ENCODE results near the gene CABLES1. TPM values are rescaled to one million over a fixed set of nuclear protein-coding genes. Genes with fewer than 3 reads are reported as not detected.

Gene CABLES1
- polyA plus RNA-seq, 1 donor (not counting 4 experiments of a cell fraction or from before 2014, with no cell fraction given), result 1.00 TPM

DNA sequence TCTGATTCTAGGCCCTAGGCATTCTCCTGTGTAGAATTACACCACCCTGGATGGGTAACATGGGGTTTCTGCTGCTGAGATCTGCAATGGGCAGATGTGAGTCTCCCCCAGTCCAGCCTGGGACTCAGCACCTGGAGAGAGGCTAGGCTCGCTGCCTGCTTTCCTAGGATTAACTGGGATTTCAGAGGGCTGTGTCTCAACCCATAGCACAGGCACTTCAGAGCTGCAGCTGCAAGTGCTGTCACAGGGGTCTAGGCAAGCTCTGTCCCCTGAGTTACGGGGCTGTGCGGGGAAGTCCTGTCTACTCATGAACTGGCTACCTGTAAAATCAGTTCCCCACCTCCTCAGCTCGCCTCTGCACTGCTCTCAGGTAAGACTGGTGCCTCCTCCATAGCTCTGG is 51.5 kb downstream of the CABLES1 start:
- H3K9ac ChIP-seq (ENCODE audit: control insufficient read depth, extremely low read depth, insufficient read depth, low read length), result no peak overlapping the region
- dilution Hi-C loops (cut with MboI; ENCODE audit: extremely low pct_ligation_motif_present, low sequenced_read_pairs), result no loop called here
- H3K36me3 ChIP-seq (ENCODE audit: control insufficient read depth in 2 of 2, extremely low read depth in 1 of 2, insufficient read depth in 2 of 2, low read length in 2 of 2), result no peaks in the 10 kb centered on the region
- H3K9me3 ChIP-seq (ENCODE audit: control insufficient read depth, low read depth, low read length), result no peaks in the 10 kb centered on the region
- no peak overlapping the region for H3K27ac ChIP-seq (ENCODE audit: control insufficient read depth, insufficient read depth, low read length)
- no peak for FAIRE-seq
- H3K9me1 ChIP-seq (ENCODE audit: control insufficient read depth, extremely low read depth, insufficient read depth, low read length), result no peaks in the 10 kb centered on the region
- H4K20me1 ChIP-seq (ENCODE audit: control insufficient read depth, extremely low read depth, insufficient read depth, low read length), result no peaks in the 10 kb centered on the region
- TF ChIP-seq, protein P1, sequence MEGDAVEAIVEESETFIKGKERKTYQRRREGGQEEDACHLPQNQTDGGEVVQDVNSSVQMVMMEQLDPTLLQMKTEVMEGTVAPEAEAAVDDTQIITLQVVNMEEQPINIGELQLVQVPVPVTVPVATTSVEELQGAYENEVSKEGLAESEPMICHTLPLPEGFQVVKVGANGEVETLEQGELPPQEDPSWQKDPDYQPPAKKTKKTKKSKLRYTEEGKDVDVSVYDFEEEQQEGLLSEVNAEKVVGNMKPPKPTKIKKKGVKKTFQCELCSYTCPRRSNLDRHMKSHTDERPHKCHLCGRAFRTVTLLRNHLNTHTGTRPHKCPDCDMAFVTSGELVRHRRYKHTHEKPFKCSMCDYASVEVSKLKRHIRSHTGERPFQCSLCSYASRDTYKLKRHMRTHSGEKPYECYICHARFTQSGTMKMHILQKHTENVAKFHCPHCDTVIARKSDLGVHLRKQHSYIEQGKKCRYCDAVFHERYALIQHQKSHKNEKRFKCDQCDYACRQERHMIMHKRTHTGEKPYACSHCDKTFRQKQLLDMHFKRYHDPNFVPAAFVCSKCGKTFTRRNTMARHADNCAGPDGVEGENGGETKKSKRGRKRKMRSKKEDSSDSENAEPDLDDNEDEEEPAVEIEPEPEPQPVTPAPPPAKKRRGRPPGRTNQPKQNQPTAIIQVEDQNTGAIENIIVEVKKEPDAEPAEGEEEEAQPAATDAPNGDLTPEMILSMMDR (optimal IDR thresholded peaks at IDR 0.05 in 1 of 3, IDR thresholded peaks at IDR 0.05 in 1 of 3, conservative IDR thresholded peaks at IDR 0.05 in 1 of 3; ENCODE audit: extremely low read depth in 1 of 3, insufficient read depth in 2 of 3, low read length in 3 of 3), result no peak
- no peak for TF ChIP-seq EZH2 (IDR thresholded peaks at IDR 0.05; ENCODE audit: low read length)
- H3K79me2 ChIP-seq (ENCODE audit: control insufficient read depth, insufficient read depth, low read length), result no peaks in the 10 kb centered on the region
- no peak overlapping the region for H3K4me3 ChIP-seq (ENCODE audit: control insufficient read depth in 2 of 3, extremely low read depth in 1 of 3, insufficient read depth in 2 of 3, low read depth in 1 of 3, low read length in 3 of 3)
- H3K4me2 ChIP-seq (ENCODE audit: control insufficient read depth, extremely low read depth, insufficient read depth, low read depth, low read length), result no peak overlapping the region
- H3K27me3 ChIP-seq (ENCODE audit: control insufficient read depth, extremely low read depth, insufficient read depth, low read length), result no peaks in the 10 kb centered on the region
- H2AFZ ChIP-seq (ENCODE audit: control insufficient read depth, low read length), result no peak overlapping the region
- DNase-seq (ENCODE audit: low read depth, low spot score), result no peak
- H3K4me1 ChIP-seq (ENCODE audit: control insufficient read depth, extremely low read depth, insufficient read depth, low read length), result no peaks in the 10 kb centered on the region

- no peak overlapping the region for H3K27ac ChIP-seq (ENCODE audit: control insufficient read depth, insufficient read depth, low read length)
- H3K27me3 ChIP-seq (ENCODE audit: control insufficient read depth, extremely low read depth, insufficient read depth, low read length), result no peaks in the 10 kb centered on the region
- H3K79me2 ChIP-seq (ENCODE audit: control insufficient read depth, insufficient read depth, low read length), result no peaks in the 10 kb centered on the region
- no peak overlapping the region for H3K9ac ChIP-seq (ENCODE audit: control insufficient read depth, extremely low read depth, insufficient read depth, low read length)
- FAIRE-seq (no peak), DNase-seq (ENCODE audit: low read depth, low spot score) (no peak)
- no peak overlapping the region for H3K4me3 ChIP-seq (ENCODE audit: control insufficient read depth in 2 of 3, extremely low read depth in 1 of 3, insufficient read depth in 2 of 3, low read depth in 1 of 3, low read length in 3 of 3)
- peaks cover 10% of the 10 kb centered on the region for H3K4me1 ChIP-seq (ENCODE audit: control insufficient read depth, extremely low read depth, insufficient read depth, low read length)
- H3K4me2 ChIP-seq (ENCODE audit: control insufficient read depth, extremely low read depth, insufficient read depth, low read depth, low read length), result no peak overlapping the region
- H3K9me1 ChIP-seq (ENCODE audit: control insufficient read depth, extremely low read depth, insufficient read depth, low read length), result no peaks in the 10 kb centered on the region
- no peak overlapping the region for H2AFZ ChIP-seq (ENCODE audit: control insufficient read depth, low read length)
- TF ChIP-seq, protein P1 (optimal IDR thresholded peaks at IDR 0.05 in 1 of 3, IDR thresholded peaks at IDR 0.05 in 1 of 3, conservative IDR thresholded peaks at IDR 0.05 in 1 of 3; ENCODE audit: extremely low read depth in 1 of 3, insufficient read depth in 2 of 3, low read length in 3 of 3), result no peak
- TF ChIP-seq EZH2 (IDR thresholded peaks at IDR 0.05; ENCODE audit: low read length), result no peak
- no peaks in the 10 kb centered on the region for H3K9me3 ChIP-seq (ENCODE audit: control insufficient read depth, low read depth, low read length)
- H4K20me1 ChIP-seq (ENCODE audit: control insufficient read depth, extremely low read depth, insufficient read depth, low read length), result no peaks in the 10 kb centered on the region
- H3K36me3 ChIP-seq (ENCODE audit: control insufficient read depth in 2 of 2, extremely low read depth in 1 of 2, insufficient read depth in 2 of 2, low read length in 2 of 2), result no peaks in the 10 kb centered on the region
- dilution Hi-C loops (cut with MboI; ENCODE audit: extremely low pct_ligation_motif_present, low sequenced_read_pairs), result no loop called here
Observed at GRCh38 chr18:23188068-23188760, 52.9 kb downstream of the CABLES1 start.

All from keratinocyte (primary cell).